ENCODE measurements around the gene ARHGAP8.

- TF ChIP-seq POLR2AphosphoS5 (IDR thresholded peaks at IDR 0.05) (no peak), CTCF (IDR thresholded peaks at IDR 0.05 in 8 of 11, conservative IDR thresholded peaks at IDR 0.05 in 3 of 11) (no peak), POLR2A (IDR thresholded peaks at IDR 0.05) (no peak)
Observed at GRCh38 chr22:44703255-44703870, 49.0 kb upstream of the ARHGAP8 start.
